DND-41 (cell line): Measurements from ENCODE around the gene DYNLT3.

Experiments used
- CTCF ChIP-seq: IDR thresholded peaks from 2 replicates; pipeline ENCODE4 v1.5.1; 2012; ENCODE audit warnings: borderline replicate concordance, low read length, moderate library complexity, mild to moderate bottlenecking; ENCODE audit not compliant: poor library complexity, severe bottlenecking; ENCODE audit errors: extremely low read depth
- EZH2 ChIP-seq: IDR thresholded peaks from 3 replicates; pipeline ENCODE4 v1.6.1; 2012; ENCODE audit warnings: borderline replicate concordance, low read depth, mild to moderate bottlenecking, moderate library complexity, low read length, inconsistent platforms; ENCODE audit not compliant: severe bottlenecking

- TF ChIP-seq CTCF (no peak), EZH2 (no peak)
Measured at GRCh38 chrX:37854748-37855147, 7.4 kb upstream of the DYNLT3 start.
